Esophagus squamous epithelium (tissue), 4 donors: ENCODE data around the gene DDX23.

ENCODE experiments used
- CTCF ChIP-seq, 6 experiments: fragments of 450-650 bp in 4 of 6; fragments of 200-600 bp in 2 of 6; sonication (generic) in 2 of 6; IDR thresholded peaks; one replicate each; pipeline ENCODE4 v1.5.1; 2016 to 2019; ENCODE audit warnings: antibody characterized with exemption in 6 of 6, mild to moderate bottlenecking in 4 of 6, moderate library complexity in 4 of 6
- POLR2A ChIP-seq, 4 donors: fragments of 450-650 bp; IDR thresholded peaks; one replicate each; pipeline ENCODE4 v1.6.1; 2017; ENCODE audit warnings: antibody characterized with exemption in 4 of 4, mild to moderate bottlenecking in 4 of 4, moderate library complexity in 3 of 4

- TF ChIP-seq CTCF (IDR thresholded peaks at IDR 0.05) (peak in 2 of 6 experiments; percentile 13 to 34), POLR2A (IDR thresholded peaks at IDR 0.05) (peak in 3 of 4 donors; percentile 91 to 99 (median 95))
These were observed 13.5 kb upstream of the DDX23 start, which contains the start of gene RND1 for GRCh38 chr12:48865281-48866051.
